ENCODE results near the gene ITFG1. TPM values are rescaled to one million over a fixed set of nuclear protein-coding genes. Genes with fewer than 3 reads are reported as not detected.

The ITFG1 gene
- total RNA-seq: 10 to 100 TPM; 26.1 to 27.7 TPM
- polyA plus RNA-seq: 10 to 100 TPM; 28.9 to 31.3 TPM

DNA sequence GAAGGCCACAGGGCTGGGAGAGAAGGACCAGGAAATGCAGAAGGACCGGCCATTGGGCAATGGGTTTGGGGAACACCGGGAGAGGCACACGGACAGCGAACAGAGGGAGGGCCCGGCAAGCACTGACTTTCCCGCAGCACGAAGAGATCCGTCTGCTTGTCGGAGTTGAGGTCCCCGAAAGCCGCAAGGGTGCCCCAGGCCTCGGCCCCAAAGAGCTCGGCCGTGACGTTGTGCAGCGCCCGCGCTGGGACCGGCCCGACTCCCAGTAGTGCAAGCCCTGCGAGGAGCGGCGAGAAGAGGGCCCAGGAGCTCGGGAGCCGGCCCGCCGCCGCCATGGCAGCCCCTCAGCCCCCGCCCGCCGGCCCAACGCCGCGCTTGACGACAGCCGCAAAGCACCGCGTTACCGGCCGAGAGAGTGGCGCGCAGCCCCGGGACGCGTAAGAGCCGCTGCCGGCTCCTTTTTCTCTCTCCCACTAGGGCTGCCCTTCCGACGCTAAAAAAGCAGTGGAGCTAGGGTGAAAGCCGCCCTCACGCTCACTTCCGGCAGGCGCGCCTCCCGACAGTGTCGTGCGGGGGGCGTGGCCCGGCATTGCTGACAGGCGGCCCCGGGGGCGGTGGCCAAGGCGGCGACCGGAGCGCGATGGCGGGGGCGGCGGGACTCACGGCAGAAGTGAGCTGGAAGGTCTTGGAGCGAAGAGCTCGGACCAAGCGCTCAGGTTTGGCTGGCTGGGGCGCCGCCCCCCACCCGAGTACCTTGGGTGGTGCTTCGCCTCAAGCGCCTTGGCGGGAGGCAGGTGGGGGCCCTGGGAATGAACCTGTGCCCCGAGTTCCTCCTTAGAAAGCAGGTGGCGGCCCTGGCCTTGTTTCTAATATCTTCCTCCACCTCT lies at the start of gene ITFG1, which contains the start of gene PHKB:
Gene ITFG1 (minus strand): TSS at position 353 of the 887 bp plus-strand sequence. CDS start 18 bp downstream, at position 335.
Gene PHKB (plus strand): TSS at position 621 of the 887 bp plus-strand sequence. CDS start 20 bp downstream, at position 641.
- Mint-ChIP-seq H3K27me3 (no peaks in the 10 kb centered on the region), H3K4me1 (peaks cover 35 to 72% (median 60%) of the 10 kb centered on the region in 4 donors), H3K36me3 (peaks cover 9 to 31% of the 10 kb centered on the region in 2 donors), H3K4me3 (peak within 1 kb of the TSS; percentile 92 to 99 (median 96)), H3K27ac (peak within 1 kb of the TSS; percentile 87 to 99 (median 97)), H3K9me3 (no peaks in the 10 kb centered on the region)
- Histone ChIP-seq H3K27ac (ENCODE audit: low read depth, low read length) (peak within 1 kb of the TSS; percentile 82), H3K27me3 (ENCODE audit: insufficient read depth, low read length) (no peaks in the 10 kb centered on the region), H3K4me1 (ENCODE audit: insufficient read depth, low read length) (peaks cover 56% of the 10 kb centered on the region), H3K9me3 (ENCODE audit: control insufficient read depth in 1 of 2, low read length in 2 of 2) (no peaks in the 10 kb centered on the region), H3K36me3 (ENCODE audit: insufficient read depth, low read length) (peaks cover 3% of the 10 kb centered on the region), H3K4me3 (ENCODE audit: low read length in 2 of 2) (peak within 1 kb of the TSS; percentile 74 to 92)
- intact Hi-C loops (cut with micrococcal nuclease): loop anchor here (1.0 to 10.0 kb wide), 5 partner anchors 318 to 1154 kb away; partner anchors contain the start of genes DNAJA2, N4BP1, NETO2 and ORC6
- peak; percentile 95 to 98 (median 97) for DNase-seq
- POLR2A ChIA-PET (ENCODE audit: partially characterized antibody): interaction anchor here (0.6 to 3.2 kb wide), 16 partner anchors 10 to 1152 kb away, joined by 3 to 23 read pairs (median 3); partner anchors contain the start of genes DNAJA2 and NETO2
- CTCF ChIA-PET (ENCODE audit: partially characterized antibody): interaction anchor here (0.7 to 3.9 kb wide), 7 partner anchors 10 to 321 kb away, joined by 3 to 22 read pairs (median 3); partner anchors contain the start of gene NETO2

DNA sequence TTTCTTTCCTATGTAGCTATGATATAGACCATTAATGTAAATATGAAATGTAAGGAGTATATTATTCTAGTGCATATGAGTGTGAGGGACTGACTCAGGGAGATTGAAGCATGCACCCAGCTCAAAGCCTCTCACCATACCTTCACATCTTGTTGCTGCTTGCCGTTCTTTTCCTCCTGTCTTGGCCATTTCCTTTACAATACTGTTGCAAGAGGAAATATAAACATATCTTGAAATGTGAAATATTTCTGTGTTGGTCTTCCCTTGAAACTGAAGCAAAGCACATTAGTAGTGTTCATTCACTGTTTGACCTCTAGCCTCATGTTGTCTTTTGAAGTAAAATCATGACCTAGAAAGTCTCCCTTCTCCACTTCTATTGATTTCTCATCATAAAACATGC lies 46.8 kb upstream of the ITFG1 start:
- no peaks in the 10 kb centered on the region for H3K27me3 ChIP-seq (ENCODE audit: insufficient read depth, low read length)
- ChIA-PET CTCF (ENCODE audit: partially characterized antibody) (interaction anchor here (0.6 kb wide), 1 partner anchor 115 kb away, joined by 3 read pairs; no protein-coding TSS in a partner anchor), POLR2A (ENCODE audit: partially characterized antibody) (interaction anchor here (0.6 kb wide), 1 partner anchor 254 kb away, joined by 3 read pairs; no protein-coding TSS in a partner anchor)
- no peaks in the 10 kb centered on the region for H3K27me3 Mint-ChIP-seq
- H3K9me3 ChIP-seq (ENCODE audit: control insufficient read depth in 1 of 2, low read length in 2 of 2): no peaks in the 10 kb centered on the region
- peak overlapping the region in 1 of 7 donors; percentile 43 for H3K27ac Mint-ChIP-seq
- no peak overlapping the region for H3K4me3 ChIP-seq (ENCODE audit: low read length in 2 of 2)
- intact Hi-C loops (cut with micrococcal nuclease): no loop called here
- H3K36me3 Mint-ChIP-seq: peaks cover 64 to 66% of the 10 kb centered on the region in 2 donors
- H3K4me1 Mint-ChIP-seq: peaks cover 0 to 5% (median under 1%) of the 10 kb centered on the region in 4 donors
- no peaks in the 10 kb centered on the region for H3K4me1 ChIP-seq (ENCODE audit: insufficient read depth, low read length)
- no peaks in the 10 kb centered on the region for H3K9me3 Mint-ChIP-seq
- peaks cover 16% of the 10 kb centered on the region for H3K36me3 ChIP-seq (ENCODE audit: insufficient read depth, low read length)
- no peak overlapping the region for H3K4me3 Mint-ChIP-seq
- DNase-seq: no peak
- no peak overlapping the region for H3K27ac ChIP-seq (ENCODE audit: low read depth, low read length)

DNA sequence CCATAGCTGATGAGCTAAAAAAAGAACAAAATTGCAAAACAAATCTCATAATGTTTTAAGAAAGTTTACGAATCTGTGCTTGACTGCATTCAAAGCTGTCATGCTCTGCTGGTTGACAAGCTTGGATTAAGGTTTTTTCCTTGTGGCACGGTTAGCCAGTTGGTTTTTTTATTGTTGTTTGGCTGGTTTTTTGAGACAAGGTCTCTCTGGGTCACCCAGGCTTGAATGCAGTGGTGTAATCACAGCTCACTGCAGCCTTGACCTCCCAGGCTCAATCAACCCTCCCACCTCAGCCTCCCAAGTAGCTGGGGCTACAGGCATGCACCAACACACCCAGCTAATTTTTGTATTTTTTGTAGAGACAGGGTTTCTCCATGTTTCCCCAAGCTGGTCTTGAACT lies 45.9 kb upstream of the ITFG1 start:
- Mint-ChIP-seq H3K4me3 (no peak overlapping the region), H3K27ac (no peak overlapping the region), H3K4me1 (peaks cover 0 to 5% (median under 1%) of the 10 kb centered on the region in 4 donors), H3K36me3 (peaks cover 62 to 64% of the 10 kb centered on the region in 2 donors), H3K27me3 (no peaks in the 10 kb centered on the region), H3K9me3 (no peaks in the 10 kb centered on the region)
- Histone ChIP-seq H3K4me1 (ENCODE audit: insufficient read depth, low read length) (no peaks in the 10 kb centered on the region), H3K9me3 (ENCODE audit: control insufficient read depth in 1 of 2, low read length in 2 of 2) (no peaks in the 10 kb centered on the region), H3K36me3 (ENCODE audit: insufficient read depth, low read length) (peaks cover 17% of the 10 kb centered on the region), H3K27ac (ENCODE audit: low read depth, low read length) (no peak overlapping the region), H3K4me3 (ENCODE audit: low read length in 2 of 2) (no peak overlapping the region), H3K27me3 (ENCODE audit: insufficient read depth, low read length) (no peaks in the 10 kb centered on the region)
- ChIA-PET POLR2A (ENCODE audit: partially characterized antibody) (no interaction called here), CTCF (ENCODE audit: partially characterized antibody) (no interaction called here)
- no peak for DNase-seq
- intact Hi-C loops (cut with micrococcal nuclease): no loop called here

DNA sequence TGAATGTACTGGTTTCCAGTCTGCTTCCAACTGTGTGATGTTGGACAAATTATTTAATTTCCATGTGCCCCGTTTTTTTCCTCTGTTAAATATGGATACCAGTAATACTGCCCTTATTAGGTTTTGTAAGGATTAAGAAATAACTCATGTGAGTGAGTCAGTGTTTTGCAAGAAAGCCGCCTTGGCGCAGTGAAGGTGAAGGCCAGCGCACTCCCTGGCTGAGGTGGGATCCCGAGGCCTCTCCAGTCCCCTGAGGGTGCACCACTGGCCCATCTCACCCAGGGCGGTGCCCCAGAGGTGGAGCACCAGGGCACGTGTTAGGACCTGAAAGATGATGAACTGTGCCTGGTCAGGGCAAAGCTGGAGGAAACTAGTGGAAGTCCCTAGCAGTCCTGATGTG lies 43.7 kb upstream of the ITFG1 start:
- no peaks in the 10 kb centered on the region for H3K9me3 ChIP-seq (ENCODE audit: control insufficient read depth in 1 of 2, low read length in 2 of 2)
- H3K4me3 ChIP-seq (ENCODE audit: low read length in 2 of 2): no peak overlapping the region
- H3K27me3 ChIP-seq (ENCODE audit: insufficient read depth, low read length): no peaks in the 10 kb centered on the region
- no peaks in the 10 kb centered on the region for H3K4me1 ChIP-seq (ENCODE audit: insufficient read depth, low read length)
- ChIA-PET CTCF (ENCODE audit: partially characterized antibody) (no interaction called here), POLR2A (ENCODE audit: partially characterized antibody) (no interaction called here)
- Mint-ChIP-seq H3K4me1 (peaks cover 0 to 5% (median under 1%) of the 10 kb centered on the region in 4 donors), H3K9me3 (no peaks in the 10 kb centered on the region), H3K4me3 (no peak overlapping the region), H3K36me3 (peaks cover 60 to 61% of the 10 kb centered on the region in 2 donors), H3K27me3 (no peaks in the 10 kb centered on the region), H3K27ac (no peak overlapping the region)
- intact Hi-C loops (cut with micrococcal nuclease): no loop called here
- no peak for DNase-seq
- peaks cover 21% of the 10 kb centered on the region for H3K36me3 ChIP-seq (ENCODE audit: insufficient read depth, low read length)
- H3K27ac ChIP-seq (ENCODE audit: low read depth, low read length): no peak overlapping the region

DNA sequence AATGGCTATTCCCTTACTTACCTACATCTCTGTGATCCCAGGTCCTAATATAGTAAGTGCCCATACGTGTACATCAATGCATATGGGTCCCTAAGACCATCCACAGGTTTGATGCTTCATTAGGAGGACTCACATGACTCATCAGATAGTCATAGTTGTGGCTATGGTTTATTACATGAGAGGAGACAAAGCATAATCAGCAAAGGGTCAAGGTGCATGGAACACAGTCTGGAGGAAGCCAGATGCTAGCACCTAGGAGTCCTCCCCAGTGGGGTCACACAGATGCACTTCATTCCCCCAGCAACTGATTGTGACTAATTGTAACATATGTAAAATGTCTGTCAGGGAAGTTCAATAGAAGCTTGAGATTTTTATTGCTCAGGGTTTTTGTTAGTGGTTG lies 43.1 kb upstream of the ITFG1 start:
- Mint-ChIP-seq H3K27ac (peak overlapping the region in 1 of 7 donors; percentile 6), H3K27me3 (no peaks in the 10 kb centered on the region), H3K36me3 (peaks cover 61 to 63% of the 10 kb centered on the region in 2 donors), H3K4me1 (peaks cover 0 to 5% (median under 1%) of the 10 kb centered on the region in 4 donors), H3K4me3 (no peak overlapping the region), H3K9me3 (no peaks in the 10 kb centered on the region)
- H3K9me3 ChIP-seq (ENCODE audit: control insufficient read depth in 1 of 2, low read length in 2 of 2): no peaks in the 10 kb centered on the region
- intact Hi-C loops (cut with micrococcal nuclease): no loop called here
- ChIA-PET CTCF (ENCODE audit: partially characterized antibody) (interaction anchor here (0.9 kb wide), 1 partner anchor 185 kb away, joined by 5 read pairs; no protein-coding TSS in a partner anchor), POLR2A (ENCODE audit: partially characterized antibody) (no interaction called here)
- H3K4me3 ChIP-seq (ENCODE audit: low read length in 2 of 2): no peak overlapping the region
- no peak for DNase-seq
- peaks cover 24% of the 10 kb centered on the region for H3K36me3 ChIP-seq (ENCODE audit: insufficient read depth, low read length)
- no peak overlapping the region for H3K27ac ChIP-seq (ENCODE audit: low read depth, low read length)
- H3K4me1 ChIP-seq (ENCODE audit: insufficient read depth, low read length): no peaks in the 10 kb centered on the region
- H3K27me3 ChIP-seq (ENCODE audit: insufficient read depth, low read length): no peaks in the 10 kb centered on the region

DNA sequence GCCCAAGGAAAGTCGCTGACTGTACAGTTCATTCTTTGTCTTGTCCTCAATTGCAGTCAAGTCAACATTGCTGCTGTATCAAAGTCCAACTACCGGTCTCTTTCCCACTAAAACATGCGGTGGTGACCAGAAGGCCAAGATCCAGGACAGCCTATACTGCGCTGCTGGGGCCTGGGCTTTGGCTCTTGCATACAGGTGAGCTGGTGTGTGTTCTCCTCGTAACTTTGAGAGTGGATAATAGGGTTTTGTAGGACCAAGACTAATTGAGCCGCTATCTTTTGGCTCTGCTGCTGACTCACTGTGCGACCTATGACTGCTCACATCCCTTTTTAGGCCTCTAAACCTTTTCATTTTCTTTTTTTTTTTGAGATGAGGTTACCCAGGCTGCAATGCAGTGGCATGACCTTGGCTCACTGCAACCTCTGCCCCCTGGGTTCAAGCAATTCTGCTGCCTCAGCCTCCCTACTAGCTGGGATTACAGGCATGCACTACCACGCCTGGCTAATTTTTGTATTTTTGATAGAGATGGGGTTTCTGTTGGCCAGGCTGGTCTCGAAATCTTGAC lies 38.9 kb upstream of the ITFG1 start:
- H3K9me3 Mint-ChIP-seq: no peaks in the 10 kb centered on the region
- Histone ChIP-seq H3K36me3 (ENCODE audit: insufficient read depth, low read length) (peaks cover 23% of the 10 kb centered on the region), H3K4me3 (ENCODE audit: low read length in 2 of 2) (no peak overlapping the region), H3K27ac (ENCODE audit: low read depth, low read length) (no peak overlapping the region), H3K9me3 (ENCODE audit: control insufficient read depth in 1 of 2, low read length in 2 of 2) (no peaks in the 10 kb centered on the region), H3K4me1 (ENCODE audit: insufficient read depth, low read length) (no peaks in the 10 kb centered on the region), H3K27me3 (ENCODE audit: insufficient read depth, low read length) (no peaks in the 10 kb centered on the region)
- peaks cover 55 to 65% of the 10 kb centered on the region in 2 donors for H3K36me3 Mint-ChIP-seq
- H3K27ac Mint-ChIP-seq: no peak overlapping the region
- H3K4me3 Mint-ChIP-seq: no peak overlapping the region
- H3K4me1 Mint-ChIP-seq: peaks cover 0 to 4% (median 0%) of the 10 kb centered on the region in 4 donors
- CTCF ChIA-PET (ENCODE audit: partially characterized antibody): no interaction called here
- intact Hi-C loops (cut with micrococcal nuclease): no loop called here
- POLR2A ChIA-PET (ENCODE audit: partially characterized antibody): no interaction called here
- no peaks in the 10 kb centered on the region for H3K27me3 Mint-ChIP-seq
- DNase-seq: no peak
